ENCODE measurements around the gene VPS33A. TPM values are rescaled to one million over a fixed set of nuclear protein-coding genes. Genes with fewer than 3 reads are reported as not detected.
"Not testable (repeated sequence)": the region's sequence is repeated elsewhere in the genome, so short reads cannot be mapped to it uniquely, and the experiment has no call there.

VPS33A gene
- total RNA-seq, 1 experiment from 2014 or later = 13.7 TPM

DNA sequence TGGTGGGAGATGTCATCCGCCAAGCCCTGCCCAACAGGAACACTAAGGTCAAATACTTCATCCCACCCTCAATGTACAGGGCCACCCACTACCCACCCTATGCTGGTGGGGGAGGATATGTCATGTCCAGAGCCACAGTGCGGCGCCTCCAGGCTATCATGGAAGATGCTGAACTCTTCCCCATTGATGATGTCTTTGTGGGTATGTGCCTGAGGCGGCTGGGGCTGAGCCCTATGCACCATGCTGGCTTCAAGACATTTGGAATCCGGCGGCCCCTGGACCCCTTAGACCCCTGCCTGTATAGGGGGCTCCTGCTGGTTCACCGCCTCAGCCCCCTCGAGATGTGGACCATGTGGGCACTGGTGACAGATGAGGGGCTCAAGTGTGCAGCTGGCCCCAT lies 59.3 kb downstream of the VPS33A start:
- Histone ChIP-seq H3K79me2 (ENCODE audit: low read length) (no peaks in the 10 kb centered on the region), H3K9me2 (replicated peaks; ENCODE audit: insufficient read depth, low read length) (no peaks in the 10 kb centered on the region), H3K4me2 (ENCODE audit: low read depth, low read length, poor library complexity, severe bottlenecking) (no peak overlapping the region), H3K27ac (ENCODE audit: low read length) (no peak overlapping the region), H3K4me1 (ENCODE audit: low read length) (peaks cover 6% of the 10 kb centered on the region), H2AFZ (ENCODE audit: low read length) (no peak overlapping the region), H3K9me3 (ENCODE audit: low read length) (no peaks in the 10 kb centered on the region), H3K4me3 (ENCODE audit: low read length) (no peak overlapping the region), H3K27me3 (ENCODE audit: low read length) (no peaks in the 10 kb centered on the region), H3K36me3 (ENCODE audit: insufficient read depth, low read length) (peaks cover 17% of the 10 kb centered on the region), H3K9ac (ENCODE audit: low read length) (no peak overlapping the region), H4K20me1 (ENCODE audit: insufficient read depth, low read depth, low read length) (peaks cover 8% of the 10 kb centered on the region; the same call in 1 of the 2 replicates)
- DNase-seq = no peak

DNA sequence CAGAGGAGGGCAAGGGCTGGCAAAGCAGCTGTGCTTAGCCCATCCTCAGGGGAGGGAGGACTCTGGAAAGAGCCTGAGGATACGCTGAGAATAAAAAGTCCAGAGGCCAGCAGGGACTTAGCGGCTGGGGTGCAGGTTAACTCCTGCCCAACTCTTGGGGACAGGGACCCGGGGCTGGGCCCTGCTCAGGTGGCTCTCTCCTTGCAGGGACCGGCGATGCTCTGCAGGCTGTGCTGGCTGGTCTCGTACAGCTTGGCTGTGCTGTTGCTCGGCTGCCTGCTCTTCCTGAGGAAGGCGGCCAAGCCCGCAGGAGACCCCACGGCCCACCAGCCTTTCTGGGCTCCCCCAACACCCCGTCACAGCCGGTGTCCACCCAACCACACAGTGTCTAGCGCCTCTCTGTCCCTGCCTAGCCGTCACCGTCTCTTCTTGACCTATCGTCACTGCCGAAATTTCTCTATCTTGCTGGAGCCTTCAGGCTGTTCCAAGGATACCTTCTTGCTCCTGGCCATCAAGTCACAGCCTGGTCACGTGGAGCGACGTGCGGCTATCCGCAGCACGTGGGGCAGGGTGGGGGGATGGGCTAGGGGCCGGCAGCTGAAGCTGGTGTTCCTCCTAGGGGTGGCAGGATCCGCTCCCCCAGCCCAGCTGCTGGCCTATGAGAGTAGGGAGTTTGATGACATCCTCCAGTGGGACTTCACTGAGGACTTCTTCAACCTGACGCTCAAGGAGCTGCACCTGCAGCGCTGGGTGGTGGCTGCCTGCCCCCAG lies 60.0 kb downstream of the VPS33A start:
- Histone ChIP-seq H3K27ac (ENCODE audit: low read length) (no peak overlapping the region), H3K4me3 (ENCODE audit: low read length) (no peak overlapping the region), H3K27me3 (ENCODE audit: low read length) (no peaks in the 10 kb centered on the region), H3K9ac (ENCODE audit: low read length) (no peak overlapping the region), H3K36me3 (ENCODE audit: insufficient read depth, low read length) (peaks cover 13% of the 10 kb centered on the region), H2AFZ (ENCODE audit: low read length) (no peak overlapping the region), H4K20me1 (ENCODE audit: insufficient read depth, low read depth, low read length) (peaks cover 8% of the 10 kb centered on the region; the same call in 1 of the 2 replicates), H3K79me2 (ENCODE audit: low read length) (no peaks in the 10 kb centered on the region), H3K9me3 (ENCODE audit: low read length) (no peaks in the 10 kb centered on the region), H3K4me2 (ENCODE audit: low read depth, low read length, poor library complexity, severe bottlenecking) (no peak overlapping the region), H3K4me1 (ENCODE audit: low read length) (peaks cover 6% of the 10 kb centered on the region), H3K9me2 (replicated peaks; ENCODE audit: insufficient read depth, low read length) (no peaks in the 10 kb centered on the region)
- DNase-seq = no peak

DNA sequence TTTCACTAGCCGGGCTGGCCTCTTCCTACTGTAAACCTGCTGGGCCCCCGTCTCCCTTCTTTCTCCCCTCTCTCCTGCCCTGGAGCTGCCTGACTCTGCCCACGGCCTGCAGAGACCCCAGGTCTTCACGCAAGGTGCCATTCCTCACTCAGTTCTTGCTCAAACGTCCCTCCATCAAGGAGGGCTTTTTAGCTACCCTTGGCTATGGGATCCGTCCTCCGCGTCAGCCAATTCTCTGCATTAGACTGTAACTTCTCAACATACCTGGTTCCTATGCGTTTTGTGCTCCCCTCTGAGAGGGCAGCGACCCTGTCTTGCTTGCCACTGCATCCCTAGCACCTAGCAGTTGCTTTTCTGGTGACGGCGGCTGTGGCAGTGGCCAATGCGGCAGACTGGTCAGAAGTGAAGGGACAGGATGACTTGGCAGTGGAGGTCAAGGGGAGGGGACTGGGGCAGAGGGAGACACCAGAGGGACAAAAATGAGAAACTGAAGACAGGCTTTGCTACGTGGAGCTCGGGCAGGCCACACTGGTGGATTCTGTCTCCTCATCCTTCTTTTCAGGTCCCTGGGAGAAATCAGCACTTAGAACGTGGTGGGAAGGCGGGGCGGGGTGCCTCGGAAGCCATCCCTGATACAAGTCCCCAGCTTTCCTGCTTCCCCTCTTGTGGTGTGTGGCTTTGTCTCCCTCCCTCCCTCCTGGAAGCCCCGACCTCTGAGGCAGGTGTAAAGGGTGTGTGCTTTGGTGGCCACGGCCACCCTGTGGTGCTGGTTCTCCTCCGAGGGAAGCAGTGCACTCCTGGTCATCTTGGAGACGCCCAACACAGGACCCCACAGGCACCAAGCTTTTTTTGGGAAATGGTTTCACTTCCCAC lies 61.0 kb downstream of the VPS33A start:
- no peaks in the 10 kb centered on the region for H3K9me3 ChIP-seq (ENCODE audit: low read length)
- no peak overlapping the region for H3K9ac ChIP-seq (ENCODE audit: low read length)
- H3K9me2 ChIP-seq (replicated peaks; ENCODE audit: insufficient read depth, low read length) = no peaks in the 10 kb centered on the region
- no peaks in the 10 kb centered on the region for H3K79me2 ChIP-seq (ENCODE audit: low read length)
- H3K27ac ChIP-seq (ENCODE audit: low read length) = no peak overlapping the region
- DNase-seq = no peak
- no peak overlapping the region for H3K4me3 ChIP-seq (ENCODE audit: low read length)
- H2AFZ ChIP-seq (ENCODE audit: low read length) = no peak overlapping the region
- H3K4me1 ChIP-seq (ENCODE audit: low read length) = peaks cover 6% of the 10 kb centered on the region
- peaks cover 12% of the 10 kb centered on the region for H3K36me3 ChIP-seq (ENCODE audit: insufficient read depth, low read length)
- H4K20me1 ChIP-seq (ENCODE audit: insufficient read depth, low read depth, low read length) = peaks cover 8% of the 10 kb centered on the region; the same call in 1 of the 2 replicates
- no peak overlapping the region for H3K4me2 ChIP-seq (ENCODE audit: low read depth, low read length, poor library complexity, severe bottlenecking)
- no peaks in the 10 kb centered on the region for H3K27me3 ChIP-seq (ENCODE audit: low read length)

GRCh38 chr12:122204167-122205052 lies 61.9 kb downstream of the VPS33A start:
- no peak for DNase-seq
- Histone ChIP-seq H3K9ac (ENCODE audit: low read length) (no peak overlapping the region), H3K4me3 (ENCODE audit: low read length) (no peak overlapping the region)

DNA sequence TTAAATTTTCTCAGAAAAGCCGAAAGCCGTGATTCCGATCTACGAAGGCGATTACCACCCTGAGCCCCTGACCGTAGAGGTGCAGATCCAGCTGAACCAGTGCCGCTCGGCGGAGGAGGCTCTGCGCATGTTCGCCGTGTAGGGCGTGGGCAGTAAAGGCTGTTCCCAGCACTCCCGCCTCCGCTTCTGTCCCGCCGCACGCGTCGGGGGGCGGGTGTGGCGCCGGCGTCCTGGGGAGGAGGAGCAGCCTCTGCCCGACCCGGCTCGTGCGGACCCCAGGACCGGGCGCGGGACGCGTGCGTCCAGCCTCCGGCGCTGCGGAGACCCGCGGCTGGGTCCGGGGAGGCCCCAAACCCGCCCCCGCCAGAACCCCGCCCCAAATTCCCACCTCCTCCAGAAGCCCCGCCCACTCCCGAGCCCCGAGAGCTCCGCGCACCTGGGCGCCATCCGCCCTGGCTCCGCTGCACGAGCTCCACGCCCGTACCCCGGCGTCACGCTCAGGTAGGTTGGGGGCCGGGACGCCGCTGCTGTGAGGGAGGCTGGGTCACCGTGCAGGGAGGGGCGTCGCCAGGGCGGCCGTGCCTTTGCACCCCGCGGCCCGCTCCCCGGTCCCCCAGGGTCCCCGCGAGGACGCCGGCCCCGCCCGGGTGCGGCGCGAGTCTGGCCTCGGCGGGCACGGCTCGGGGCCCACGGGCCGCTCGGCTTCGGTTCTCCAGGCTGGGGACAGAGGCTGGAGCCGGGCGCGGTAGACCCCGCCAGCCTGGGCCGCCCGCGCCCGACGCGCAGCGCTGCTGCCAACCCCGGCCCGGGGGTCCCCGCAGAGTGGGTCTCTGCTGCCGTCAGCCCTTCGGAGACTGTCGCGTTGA lies 62.8 kb downstream of the VPS33A start, which contains the start of gene B3GNT4:
TSS of gene B3GNT4 (plus strand) at position 409 of the 866 bp plus-strand sequence. CDS start 910 bp downstream, outside the sequence.
- H4K20me1 ChIP-seq (ENCODE audit: insufficient read depth, low read depth, low read length) = peaks cover 8% of the 10 kb centered on the region; the same call in 1 of the 2 replicates
- H3K4me3 ChIP-seq (ENCODE audit: low read length) = peak within 1 kb of the TSS; percentile 56
- H3K9me3 ChIP-seq (ENCODE audit: low read length) = no peaks in the 10 kb centered on the region
- H2AFZ ChIP-seq (ENCODE audit: low read length) = peak within 1 kb of the TSS; percentile 69
- H3K36me3 ChIP-seq (ENCODE audit: insufficient read depth, low read length) = peaks cover 7% of the 10 kb centered on the region
- no peaks in the 10 kb centered on the region for H3K27me3 ChIP-seq (ENCODE audit: low read length)
- no peaks in the 10 kb centered on the region for H3K79me2 ChIP-seq (ENCODE audit: low read length)
- peaks cover 6% of the 10 kb centered on the region for H3K4me1 ChIP-seq (ENCODE audit: low read length)
- peak within 1 kb of the TSS; percentile 48 for H3K9ac ChIP-seq (ENCODE audit: low read length)
- H3K4me2 ChIP-seq (ENCODE audit: low read depth, low read length, poor library complexity, severe bottlenecking) = peak within 1 kb of the TSS; percentile 58
- H3K9me2 ChIP-seq (replicated peaks; ENCODE audit: insufficient read depth, low read length) = no peaks in the 10 kb centered on the region
- no peak within 1 kb of the TSS for H3K27ac ChIP-seq (ENCODE audit: low read length)
- DNase-seq = peak; percentile 54

More at GRCh38 chr12:122204167-122205052, 61.9 kb downstream of the VPS33A start:
- Histone ChIP-seq H4K20me1 (ENCODE audit: insufficient read depth, low read depth, low read length) (peaks cover 8% of the 10 kb centered on the region; the same call in 1 of the 2 replicates), H3K9me3 (ENCODE audit: low read length) (no peaks in the 10 kb centered on the region), H3K4me1 (ENCODE audit: low read length) (peaks cover 6% of the 10 kb centered on the region), H3K27me3 (ENCODE audit: low read length) (no peaks in the 10 kb centered on the region), H3K36me3 (ENCODE audit: insufficient read depth, low read length) (peaks cover 7% of the 10 kb centered on the region), H3K79me2 (ENCODE audit: low read length) (no peaks in the 10 kb centered on the region), H3K9me2 (replicated peaks; ENCODE audit: insufficient read depth, low read length) (no peaks in the 10 kb centered on the region), H2AFZ (ENCODE audit: low read length) (no peak overlapping the region), H3K4me2 (ENCODE audit: low read depth, low read length, poor library complexity, severe bottlenecking) (no peak overlapping the region), H3K27ac (ENCODE audit: low read length) (no peak overlapping the region)

DNA sequence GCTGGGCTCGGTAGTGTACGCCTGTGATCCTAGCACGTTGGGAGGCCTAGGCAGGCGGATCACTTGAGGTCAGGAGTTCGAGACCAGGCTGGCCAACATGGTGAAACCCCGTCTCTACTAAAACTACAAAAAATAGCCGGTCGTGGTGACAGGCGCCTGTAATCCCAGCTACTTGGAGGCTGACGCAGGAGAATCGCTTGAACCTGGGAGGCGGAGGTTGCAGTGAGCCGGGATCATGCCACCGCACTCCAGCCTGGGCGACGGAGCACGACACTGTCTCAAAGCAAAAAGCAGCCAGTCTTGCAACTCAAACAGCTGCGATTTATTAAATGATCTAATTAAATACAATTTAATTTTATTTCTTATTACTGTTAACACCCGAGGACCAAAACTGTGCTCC lies 63.5 kb downstream of the VPS33A start:
- peak overlapping the region; percentile 56; the same call in 1 of the 2 replicates for H3K4me3 ChIP-seq (ENCODE audit: low read length)
- H4K20me1 ChIP-seq (ENCODE audit: insufficient read depth, low read depth, low read length); H3K27me3 ChIP-seq (ENCODE audit: low read length); H3K79me2 ChIP-seq (ENCODE audit: low read length); H2AFZ ChIP-seq (ENCODE audit: low read length); H3K9me3 ChIP-seq (ENCODE audit: low read length); H3K36me3 ChIP-seq (ENCODE audit: insufficient read depth, low read length); H3K9me2 ChIP-seq (replicated peaks; ENCODE audit: insufficient read depth, low read length); DNase-seq; H3K27ac ChIP-seq (ENCODE audit: low read length): not testable (repeated sequence)
- peaks cover 11% of the 10 kb centered on the region for H3K4me1 ChIP-seq (ENCODE audit: low read length)
- H3K9ac ChIP-seq (ENCODE audit: low read length) = peak overlapping the region; percentile 48; the same call in 1 of the 2 replicates
- H3K4me2 ChIP-seq (ENCODE audit: low read depth, low read length, poor library complexity, severe bottlenecking) = peak overlapping the region; percentile 58

- H3K4me3 ChIP-seq (ENCODE audit: low read length) = no peak overlapping the region
- peaks cover 19% of the 10 kb centered on the region for H3K4me1 ChIP-seq (ENCODE audit: low read length)
- no peak overlapping the region for H3K9ac ChIP-seq (ENCODE audit: low read length)
- no peaks in the 10 kb centered on the region; the same call in 1 of the 2 replicates for H3K36me3 ChIP-seq (ENCODE audit: insufficient read depth, low read length)
- no peak overlapping the region for H3K4me2 ChIP-seq (ENCODE audit: low read depth, low read length, poor library complexity, severe bottlenecking)
- H3K9me2 ChIP-seq (replicated peaks; ENCODE audit: insufficient read depth, low read length) = no peaks in the 10 kb centered on the region
- H4K20me1 ChIP-seq (ENCODE audit: insufficient read depth, low read depth, low read length) = peaks cover 8% of the 10 kb centered on the region; the same call in 1 of the 2 replicates
- H3K27ac ChIP-seq (ENCODE audit: low read length) = no peak overlapping the region
- no peaks in the 10 kb centered on the region for H3K27me3 ChIP-seq (ENCODE audit: low read length)
- no peaks in the 10 kb centered on the region for H3K79me2 ChIP-seq (ENCODE audit: low read length)
- DNase-seq = no peak
- no peak overlapping the region for H2AFZ ChIP-seq (ENCODE audit: low read length)
- no peaks in the 10 kb centered on the region for H3K9me3 ChIP-seq (ENCODE audit: low read length)
Measured at GRCh38 chr12:122202017-122202416, 64.3 kb downstream of the VPS33A start.
